NB4 (cell line): Measurements from ENCODE around the gene VMAC.

Experiments used
- CTCF ChIP-seq: IDR thresholded peaks from one replicate; pipeline ENCODE4 v1.5.1; 2012; ENCODE audit warnings: low read depth, low read length
- MAX ChIP-seq: IDR thresholded peaks from 2 replicates; pipeline ENCODE4 v1.6.1; 2011; ENCODE audit warnings: low read depth, low read length
- POLR2A ChIP-seq: IDR thresholded peaks from 2 replicates; pipeline ENCODE4 v1.6.1; 2011; ENCODE audit warnings: mild to moderate bottlenecking; ENCODE audit not compliant: insufficient read length; ENCODE audit errors: extremely low read depth

- TF ChIP-seq CTCF (no peak), POLR2A (no peak), MAX (no peak)
Observed at GRCh38 chr19:5940260-5941208, 35.9 kb downstream of the VMAC start.
